ENCODE results near the gene ZNF225.

DNA sequence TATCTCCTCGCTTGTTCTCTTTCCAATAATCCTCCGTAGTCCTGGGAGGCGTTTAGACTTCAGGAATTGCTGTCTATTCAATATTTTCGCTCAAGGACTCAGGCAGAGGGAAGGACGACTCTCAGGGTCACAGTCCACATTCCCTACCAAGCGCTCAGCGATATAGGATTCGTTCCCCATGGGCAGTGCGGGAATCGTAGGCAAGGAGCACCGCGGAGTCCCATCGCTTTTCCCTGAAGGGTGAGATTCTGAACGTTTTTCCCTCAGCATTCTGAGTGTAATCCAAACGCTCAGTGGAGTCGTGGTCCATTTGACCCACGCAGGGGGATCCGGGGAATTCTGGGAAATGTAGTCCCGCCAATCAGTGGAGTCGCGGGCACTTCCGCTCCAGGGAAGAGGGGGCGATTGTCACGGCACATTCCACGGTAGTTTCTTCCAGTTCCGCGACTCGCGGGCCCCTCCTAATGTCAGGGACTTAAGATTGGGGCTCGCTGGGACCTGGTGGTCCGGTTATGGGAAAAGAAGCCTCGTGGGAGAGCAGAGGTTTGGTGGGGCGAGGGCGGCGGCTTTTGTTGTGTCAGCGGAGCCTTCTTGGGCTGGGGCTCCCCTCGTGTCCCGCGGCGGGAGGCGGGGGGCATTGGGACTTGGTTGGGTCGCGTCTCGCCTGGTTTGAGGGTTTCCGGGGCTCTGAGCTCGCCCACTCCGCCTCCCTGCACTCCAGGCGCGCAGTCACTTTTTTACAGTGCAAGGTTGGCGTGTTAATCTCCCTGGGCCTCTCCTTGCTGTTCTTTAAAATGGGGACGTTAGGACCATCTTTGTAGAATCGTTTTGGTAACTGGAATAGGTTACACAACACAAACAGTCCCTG is 28.2 kb downstream of the ZNF225 start, which contains the start of gene ZNF234:
- TF ChIP-seq GATA2 (IDR thresholded peaks at IDR 0.05; ENCODE audit: low read depth, low read length), result no peak; the same call in 1 of the 2 replicates
- no peak for TF ChIP-seq GATA3 (IDR thresholded peaks at IDR 0.05; ENCODE audit: low read depth, low read length)
